ENCODE data around the gene SOX1. TPM values are rescaled to one million over a fixed set of nuclear protein-coding genes. Genes with fewer than 3 reads are reported as not detected.

SOX1 gene
- polyA plus RNA-seq, 3 donors, result not detected

GRCh38 chr13:112110479-112110878 lies 43.5 kb downstream of the SOX1 start:
- peaks cover 44 to 55% (median 46%) of the 10 kb centered on the region in 3 donors for H3K27me3 Mint-ChIP-seq (ENCODE audit: low read depth in 3 of 3)
- no peak overlapping the region for H3K27ac ChIP-seq (ENCODE audit: low read depth in 1 of 2, low read length in 2 of 2)
- H3K9me3 Mint-ChIP-seq, result peaks cover 0 to 8% (median 4%) of the 10 kb centered on the region in 7 donors

DNA sequence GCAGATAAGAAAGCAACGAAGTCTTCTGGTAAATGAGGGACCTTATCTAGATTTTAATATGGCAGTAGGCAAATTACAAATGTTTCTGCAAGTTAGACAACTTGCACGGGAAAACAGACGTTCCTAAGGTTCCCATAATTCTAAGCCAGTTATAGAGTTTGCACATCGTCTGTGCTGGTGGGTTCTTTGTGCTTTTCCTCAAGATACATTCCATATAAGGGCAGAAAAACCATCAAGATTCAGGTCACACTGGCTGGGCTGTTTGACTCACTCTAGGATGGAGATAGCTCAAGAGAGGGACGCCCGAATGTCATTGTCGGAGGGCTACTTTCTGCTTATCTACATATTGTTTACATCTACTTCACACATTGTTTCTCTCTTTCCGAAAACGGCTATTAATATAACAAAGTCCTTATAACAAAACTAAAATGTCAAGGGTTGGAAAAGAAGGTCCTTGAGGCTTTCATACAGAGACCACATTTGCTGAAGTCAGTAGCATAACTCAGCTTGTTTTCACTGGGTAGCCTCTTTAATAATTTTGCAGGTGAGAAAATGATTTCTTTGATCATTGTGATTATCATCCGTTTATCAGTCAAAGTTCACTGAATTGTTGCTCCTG lies 44.4 kb downstream of the SOX1 start:
- peaks cover 0 to 8% (median 3%) of the 10 kb centered on the region in 7 donors for H3K9me3 Mint-ChIP-seq
- Histone ChIP-seq H3K27ac (ENCODE audit: low read depth in 1 of 2, low read length in 2 of 2) (no peak overlapping the region), H3K4me2 (replicated peaks; ENCODE audit: extremely low read depth, low read length, poor library complexity, severe bottlenecking) (no peak overlapping the region), H3K36me3 (replicated peaks in 1 of 2; ENCODE audit: control insufficient read depth in 1 of 2, insufficient read depth in 2 of 2, low read length in 2 of 2) (no peaks in the 10 kb centered on the region), H3K9me3 (replicated peaks in 1 of 2; ENCODE audit: control insufficient read depth in 1 of 2, insufficient read depth in 1 of 2, low read length in 2 of 2) (peaks cover 3 to 11% of the 10 kb centered on the region in 2 donors), H3K9ac (ENCODE audit: insufficient read depth, low read length, poor library complexity, severe bottlenecking) (no peak overlapping the region), H2AFZ (ENCODE audit: insufficient read depth, low read depth, low read length, poor library complexity, severe bottlenecking) (no peak overlapping the region), H3K79me2 (ENCODE audit: insufficient read depth, low read length) (no peaks in the 10 kb centered on the region), H4K20me1 (ENCODE audit: insufficient read depth, low read length) (no peaks in the 10 kb centered on the region), H3K4me1 (ENCODE audit: control insufficient read depth in 1 of 2, insufficient read depth in 2 of 2, low read length in 2 of 2) (no peaks in the 10 kb centered on the region), H3K27me3 (ENCODE audit: control insufficient read depth in 2 of 2, insufficient read depth in 2 of 2, low read length in 2 of 2) (peaks cover 5 to 23% of the 10 kb centered on the region in 2 donors), H3K4me3 (replicated peaks in 1 of 3; ENCODE audit: low read depth in 2 of 3, low read length in 3 of 3) (no peak overlapping the region)
- H3K36me3 Mint-ChIP-seq, result no peaks in the 10 kb centered on the region
- H3K27me3 Mint-ChIP-seq (ENCODE audit: low read depth in 3 of 3), result peaks cover 38 to 51% (median 39%) of the 10 kb centered on the region in 3 donors
- no peak for DNase-seq
- intact Hi-C loops (cut with micrococcal nuclease), result no loop called here
- 100% methylated on average over 1 of the region's 10 CpGs for WGBS (ENCODE audit: insufficient coverage)
- H3K27ac Mint-ChIP-seq, result no peak overlapping the region
- no peak overlapping the region for H3K4me3 Mint-ChIP-seq
- TF ChIP-seq CTCF (IDR thresholded peaks at IDR 0.05), result no peak
- no peaks in the 10 kb centered on the region for H3K4me1 Mint-ChIP-seq

More at GRCh38 chr13:112110479-112110878, 43.5 kb downstream of the SOX1 start:
- no peaks in the 10 kb centered on the region for H3K36me3 ChIP-seq (replicated peaks in 1 of 2; ENCODE audit: control insufficient read depth in 1 of 2, insufficient read depth in 2 of 2, low read length in 2 of 2)
- no peak overlapping the region for H3K27ac Mint-ChIP-seq
- peaks cover 3 to 18% of the 10 kb centered on the region in 2 donors for H3K9me3 ChIP-seq (replicated peaks in 1 of 2; ENCODE audit: control insufficient read depth in 1 of 2, insufficient read depth in 1 of 2, low read length in 2 of 2)
- peaks cover 13 to 32% of the 10 kb centered on the region in 2 donors for H3K27me3 ChIP-seq (ENCODE audit: control insufficient read depth in 2 of 2, insufficient read depth in 2 of 2, low read length in 2 of 2)
- intact Hi-C loops (cut with micrococcal nuclease), result no loop called here
- no peaks in the 10 kb centered on the region for H3K4me1 ChIP-seq (ENCODE audit: control insufficient read depth in 1 of 2, insufficient read depth in 2 of 2, low read length in 2 of 2)
- H3K36me3 Mint-ChIP-seq, result no peaks in the 10 kb centered on the region
- no peaks in the 10 kb centered on the region for H4K20me1 ChIP-seq (ENCODE audit: insufficient read depth, low read length)
- no peak for TF ChIP-seq CTCF (IDR thresholded peaks at IDR 0.05)
- no peak overlapping the region for H3K9ac ChIP-seq (ENCODE audit: insufficient read depth, low read length, poor library complexity, severe bottlenecking)
- H2AFZ ChIP-seq (ENCODE audit: insufficient read depth, low read depth, low read length, poor library complexity, severe bottlenecking), result no peak overlapping the region
- no peak for DNase-seq
- no peaks in the 10 kb centered on the region for H3K4me1 Mint-ChIP-seq
- no peak overlapping the region for H3K4me3 Mint-ChIP-seq
- H3K79me2 ChIP-seq (ENCODE audit: insufficient read depth, low read length), result no peaks in the 10 kb centered on the region
- no peak overlapping the region for H3K4me2 ChIP-seq (replicated peaks; ENCODE audit: extremely low read depth, low read length, poor library complexity, severe bottlenecking)
- H3K4me3 ChIP-seq (replicated peaks in 1 of 3; ENCODE audit: low read depth in 2 of 3, low read length in 3 of 3), result no peak overlapping the region
